Measurements from ENCODE around the gene ATAD3B.
A peak's percentile ranks its signal among the peaks of the same experiment; 100 is the strongest.

Gene ATAD3B

DNA sequence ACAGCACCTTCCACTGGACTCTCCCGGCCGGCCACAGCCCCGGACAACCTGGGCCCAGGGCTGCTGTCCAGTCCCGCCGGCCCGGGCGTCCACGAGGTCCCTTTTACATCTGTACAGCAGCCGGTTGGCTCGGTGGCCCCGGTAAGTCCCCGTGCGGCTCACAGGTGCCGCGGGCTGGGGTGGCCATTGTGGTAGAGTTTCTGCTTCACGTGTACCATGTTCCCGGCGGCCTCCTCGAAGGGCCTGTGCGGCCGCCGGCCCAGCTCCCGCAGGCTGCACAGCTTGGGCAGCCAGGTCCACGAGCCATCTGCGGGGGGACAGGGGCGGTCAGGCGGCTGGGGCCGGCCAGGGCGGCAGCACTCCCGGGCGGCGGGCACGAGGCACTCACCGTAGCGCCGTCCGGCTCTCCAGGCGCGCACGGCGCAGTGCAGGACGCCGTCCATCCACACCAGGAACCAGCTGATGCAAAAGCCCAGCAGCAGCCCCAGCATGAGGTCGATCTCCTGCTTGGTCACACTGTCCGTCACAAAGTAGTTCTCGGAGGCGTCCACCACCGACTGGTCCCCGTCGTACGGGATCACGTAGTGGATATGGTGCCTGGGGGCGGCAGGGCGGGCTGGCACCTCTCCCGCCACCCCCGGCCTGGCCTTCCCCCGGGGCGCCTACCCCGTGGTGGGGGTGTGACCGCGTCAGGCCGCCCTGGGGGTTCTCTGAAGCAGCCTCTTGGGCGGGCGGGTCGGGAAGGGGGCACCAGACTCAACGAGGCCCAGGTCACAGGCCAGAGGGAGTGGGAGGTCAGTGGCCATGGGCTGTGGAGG, 63.8 kb downstream of the ATAD3B start:
- Histone ChIP-seq H3K9ac (ENCODE audit: insufficient read length, low read depth) (no peak overlapping the region), H3K36me3 (ENCODE audit: insufficient read depth, insufficient read length, low read length) (peaks cover 26% of the 10 kb centered on the region), H3K9me3 (ENCODE audit: insufficient read depth, low read length) (peaks cover 4% of the 10 kb centered on the region; the same call in 1 of the 2 replicates), H3K27me3 (ENCODE audit: insufficient read depth, insufficient read length) (no peaks in the 10 kb centered on the region), H3K4me3 (ENCODE audit: insufficient read length, low read depth) (no peak overlapping the region), H3K4me1 (ENCODE audit: insufficient read depth, insufficient read length) (peaks cover 11% of the 10 kb centered on the region)
- TF ChIP-seq YY1 (IDR thresholded peaks at IDR 0.05; ENCODE audit: insufficient read depth, insufficient read length) (no peak), ZNF274 (IDR thresholded peaks at IDR 0.05; ENCODE audit: low read depth, low read length) (no peak), SUZ12 (IDR thresholded peaks at IDR 0.05; ENCODE audit: extremely low read depth, insufficient read depth, insufficient read length) (no peak)
- DNase-seq (ENCODE audit: low read depth, low spot score): no peak

DNA sequence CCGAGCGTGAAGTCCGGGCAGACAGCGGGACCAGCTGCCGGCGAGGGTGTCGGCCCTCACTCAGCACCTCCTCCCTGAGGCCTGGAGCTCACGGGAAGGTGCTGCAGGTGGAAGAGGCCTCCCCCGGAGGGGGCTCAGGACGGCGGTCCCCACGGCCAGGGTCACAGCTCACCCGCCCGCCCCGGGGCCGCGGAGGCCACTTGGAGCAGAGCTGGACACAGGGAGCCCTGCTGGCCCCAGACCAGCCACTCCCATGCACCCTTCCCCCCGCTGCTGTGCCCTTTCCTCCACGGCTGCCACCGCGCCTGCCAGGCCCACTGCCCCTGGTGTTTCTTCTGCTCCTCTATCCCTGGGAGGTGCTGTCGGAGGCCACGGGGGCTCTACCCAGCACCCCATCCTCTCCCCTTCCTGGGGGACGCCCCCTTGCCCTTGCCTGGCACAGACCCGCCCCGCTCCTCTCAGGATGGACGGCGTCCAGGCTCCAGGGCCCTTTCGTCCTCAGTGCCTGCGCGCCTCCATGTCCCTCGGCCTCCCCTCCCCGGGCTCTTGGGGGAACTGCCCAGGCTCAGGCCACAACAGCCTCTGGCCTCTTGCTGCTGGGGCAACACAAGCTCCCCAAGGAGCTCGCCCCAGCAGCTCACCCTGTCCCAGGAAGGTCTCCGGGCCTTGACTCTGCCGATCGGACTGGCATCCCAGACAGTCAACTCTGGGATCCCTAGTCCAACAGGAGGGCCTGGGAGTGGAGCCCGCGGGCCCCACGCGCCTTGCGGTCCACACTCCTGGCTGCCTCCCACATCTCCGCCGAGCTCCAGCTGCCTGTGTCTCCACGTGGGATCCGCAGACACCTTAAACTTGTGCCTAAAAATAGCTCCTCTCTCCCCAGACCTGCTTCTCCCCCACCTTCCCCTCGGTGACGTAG, 64.7 kb downstream of the ATAD3B start:
- no peak for DNase-seq (ENCODE audit: low read depth, low spot score)
- Histone ChIP-seq H3K9me3 (ENCODE audit: insufficient read depth, low read length) (peaks cover 4% of the 10 kb centered on the region; the same call in 1 of the 2 replicates), H3K36me3 (ENCODE audit: insufficient read depth, insufficient read length, low read length) (peaks cover 27% of the 10 kb centered on the region), H3K27me3 (ENCODE audit: insufficient read depth, insufficient read length) (no peaks in the 10 kb centered on the region), H3K9ac (ENCODE audit: insufficient read length, low read depth) (no peak overlapping the region), H3K4me1 (ENCODE audit: insufficient read depth, insufficient read length) (peaks cover 11% of the 10 kb centered on the region), H3K4me3 (ENCODE audit: insufficient read length, low read depth) (no peak overlapping the region)
- no peak for TF ChIP-seq YY1 (IDR thresholded peaks at IDR 0.05; ENCODE audit: insufficient read depth, insufficient read length)
- TF ChIP-seq SUZ12 (IDR thresholded peaks at IDR 0.05; ENCODE audit: extremely low read depth, insufficient read depth, insufficient read length): no peak
- TF ChIP-seq ZNF274 (IDR thresholded peaks at IDR 0.05; ENCODE audit: low read depth, low read length): no peak

DNA sequence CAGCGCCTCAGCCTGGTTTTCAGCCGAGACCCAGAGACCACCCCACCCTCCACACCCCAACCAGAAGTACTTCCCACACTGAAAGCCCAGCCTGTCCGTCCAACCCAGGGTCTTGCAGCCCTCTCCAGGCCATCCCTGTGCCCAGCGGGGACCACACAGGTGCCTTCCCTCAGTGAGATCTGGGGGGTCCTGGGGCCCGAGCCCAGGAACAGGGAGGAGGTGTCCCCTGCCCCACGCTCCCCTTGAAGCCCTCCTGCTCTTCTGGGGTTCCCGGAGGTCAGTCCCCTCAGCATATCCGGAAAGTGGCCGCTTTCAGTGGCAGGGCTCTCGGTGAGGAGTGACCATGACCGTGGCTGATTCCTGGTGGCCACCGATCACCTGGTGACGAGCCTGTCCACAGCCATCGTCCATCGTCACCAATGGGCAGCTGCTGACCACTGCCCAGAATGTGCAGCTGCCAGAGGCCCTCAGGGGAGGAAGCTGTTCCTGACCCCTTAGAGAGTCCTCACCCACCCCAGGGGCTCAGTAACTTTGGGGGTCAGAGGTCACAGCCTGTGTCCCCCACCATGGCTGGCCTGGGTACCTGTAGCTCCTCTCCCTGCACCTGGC, 65.5 kb downstream of the ATAD3B start:
- Histone ChIP-seq H3K4me3 (ENCODE audit: insufficient read length, low read depth) (no peak overlapping the region), H3K36me3 (ENCODE audit: insufficient read depth, insufficient read length, low read length) (peaks cover 35% of the 10 kb centered on the region), H3K4me1 (ENCODE audit: insufficient read depth, insufficient read length) (peaks cover 11% of the 10 kb centered on the region), H3K27me3 (ENCODE audit: insufficient read depth, insufficient read length) (no peaks in the 10 kb centered on the region), H3K9me3 (ENCODE audit: insufficient read depth, low read length) (no peaks in the 10 kb centered on the region), H3K9ac (ENCODE audit: insufficient read length, low read depth) (no peak overlapping the region)
- DNase-seq (ENCODE audit: low read depth, low spot score): no peak
- TF ChIP-seq YY1 (IDR thresholded peaks at IDR 0.05; ENCODE audit: insufficient read depth, insufficient read length) (no peak), ZNF274 (IDR thresholded peaks at IDR 0.05; ENCODE audit: low read depth, low read length) (no peak), SUZ12 (IDR thresholded peaks at IDR 0.05; ENCODE audit: extremely low read depth, insufficient read depth, insufficient read length) (no peak)

DNA sequence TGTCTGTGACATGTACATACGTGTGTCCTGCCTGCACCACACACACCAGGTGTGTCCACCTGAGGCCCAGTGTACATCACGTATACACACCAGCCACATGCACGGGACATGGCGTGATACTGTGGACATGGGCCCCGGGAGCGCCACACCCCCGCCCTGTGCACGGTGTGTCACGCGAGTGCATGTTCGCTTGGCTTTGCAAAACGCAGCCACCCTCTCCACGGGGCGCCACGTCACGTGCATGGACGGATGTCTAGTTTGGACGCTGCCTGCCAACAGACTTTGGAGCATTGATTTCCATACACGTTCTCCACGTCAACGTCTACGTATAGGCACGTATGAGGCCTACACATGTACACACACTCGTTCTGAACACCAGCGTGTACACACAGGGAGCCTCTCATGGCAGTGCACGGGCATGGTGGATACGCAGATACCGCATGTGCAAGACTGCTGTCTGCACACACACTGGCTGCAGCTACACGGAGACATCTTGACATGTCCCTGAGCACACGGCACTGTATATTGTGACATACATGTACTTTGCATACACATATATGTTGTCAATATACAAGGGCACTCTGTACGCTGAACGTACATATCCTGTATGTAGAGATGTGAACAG, 66.2 kb downstream of the ATAD3B start:
- Histone ChIP-seq H3K4me1 (ENCODE audit: insufficient read depth, insufficient read length) (peaks cover 11% of the 10 kb centered on the region), H3K4me3 (ENCODE audit: insufficient read length, low read depth) (no peak overlapping the region), H3K9ac (ENCODE audit: insufficient read length, low read depth) (no peak overlapping the region), H3K9me3 (ENCODE audit: insufficient read depth, low read length) (no peaks in the 10 kb centered on the region), H3K27me3 (ENCODE audit: insufficient read depth, insufficient read length) (no peaks in the 10 kb centered on the region), H3K36me3 (ENCODE audit: insufficient read depth, insufficient read length, low read length) (peaks cover 39% of the 10 kb centered on the region)
- no peak for TF ChIP-seq ZNF274 (IDR thresholded peaks at IDR 0.05; ENCODE audit: low read depth, low read length)
- no peak for TF ChIP-seq SUZ12 (IDR thresholded peaks at IDR 0.05; ENCODE audit: extremely low read depth, insufficient read depth, insufficient read length)
- TF ChIP-seq YY1 (IDR thresholded peaks at IDR 0.05; ENCODE audit: insufficient read depth, insufficient read length): no peak
- DNase-seq (ENCODE audit: low read depth, low spot score): no peak

DNA sequence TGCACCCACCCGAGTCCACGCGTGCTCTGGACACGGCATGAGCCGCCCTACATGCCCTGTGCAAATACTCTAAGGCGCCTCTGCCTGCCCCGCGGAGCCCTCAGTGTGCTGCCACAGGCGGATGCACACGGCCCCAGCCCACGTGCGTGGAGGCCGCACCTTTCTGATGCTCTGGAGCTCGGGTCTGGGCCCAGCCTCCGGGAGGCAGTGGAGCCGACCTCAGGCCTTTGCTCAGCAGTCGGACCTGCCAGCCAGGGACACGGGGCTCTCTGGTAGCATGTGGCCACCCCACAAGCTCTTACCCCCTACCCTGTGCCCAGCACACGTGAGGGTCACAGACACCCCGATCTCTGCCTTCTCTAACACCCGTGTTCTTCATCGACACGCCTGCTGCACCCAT, 66.8 kb downstream of the ATAD3B start:
- Histone ChIP-seq H3K9me3 (ENCODE audit: insufficient read depth, low read length) (no peaks in the 10 kb centered on the region), H3K4me1 (ENCODE audit: insufficient read depth, insufficient read length) (peaks cover 11% of the 10 kb centered on the region), H3K36me3 (ENCODE audit: insufficient read depth, insufficient read length, low read length) (peaks cover 45% of the 10 kb centered on the region), H3K27me3 (ENCODE audit: insufficient read depth, insufficient read length) (no peaks in the 10 kb centered on the region), H3K4me3 (ENCODE audit: insufficient read length, low read depth) (no peak overlapping the region), H3K9ac (ENCODE audit: insufficient read length, low read depth) (no peak overlapping the region)
- DNase-seq (ENCODE audit: low read depth, low spot score): no peak
- TF ChIP-seq YY1 (IDR thresholded peaks at IDR 0.05; ENCODE audit: insufficient read depth, insufficient read length) (no peak), ZNF274 (IDR thresholded peaks at IDR 0.05; ENCODE audit: low read depth, low read length) (no peak), SUZ12 (IDR thresholded peaks at IDR 0.05; ENCODE audit: extremely low read depth, insufficient read depth, insufficient read length) (no peak)

DNA sequence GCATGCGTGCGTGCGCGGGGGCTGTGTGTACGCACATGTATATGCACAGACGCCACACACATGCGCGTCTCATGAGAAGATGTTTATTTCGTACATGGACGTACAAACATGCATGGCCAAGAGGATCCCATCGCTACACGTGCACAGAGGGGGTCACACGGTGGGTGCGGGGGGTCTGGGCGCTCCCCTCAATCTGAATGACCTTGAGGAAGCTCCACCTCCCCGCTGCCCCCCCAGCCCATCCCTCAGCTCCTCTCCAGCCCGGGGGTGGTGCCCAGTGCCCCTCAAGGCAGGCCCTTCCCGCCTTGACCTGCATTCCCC, 67.4 kb downstream of the ATAD3B start:
- H3K4me3 ChIP-seq (ENCODE audit: insufficient read length, low read depth): no peak overlapping the region
- no peak for TF ChIP-seq ZNF274 (IDR thresholded peaks at IDR 0.05; ENCODE audit: low read depth, low read length)
- no peak for TF ChIP-seq YY1 (IDR thresholded peaks at IDR 0.05; ENCODE audit: insufficient read depth, insufficient read length)
- no peak for TF ChIP-seq SUZ12 (IDR thresholded peaks at IDR 0.05; ENCODE audit: extremely low read depth, insufficient read depth, insufficient read length)

More for the DNA sequence above, 67.4 kb downstream of the ATAD3B start:
- Histone ChIP-seq H3K27me3 (ENCODE audit: insufficient read depth, insufficient read length) (no peaks in the 10 kb centered on the region), H3K9ac (ENCODE audit: insufficient read length, low read depth) (peak overlapping the region; percentile 72), H3K9me3 (ENCODE audit: insufficient read depth, low read length) (no peaks in the 10 kb centered on the region), H3K4me1 (ENCODE audit: insufficient read depth, insufficient read length) (peaks cover 11% of the 10 kb centered on the region), H3K36me3 (ENCODE audit: insufficient read depth, insufficient read length, low read length) (peaks cover 49% of the 10 kb centered on the region)
- DNase-seq (ENCODE audit: low read depth, low spot score): no peak

Data from NT2/D1 (cell line).